ENCODE results near the gene CEP250. TPM values are rescaled to one million over a fixed set of nuclear protein-coding genes. Genes with fewer than 3 reads are reported as not detected.

CEP250 gene
- total RNA-seq, 1 donor from 2014 or later, result 17.0 TPM

- peaks cover 0 to 8% of the 10 kb centered on the region in 2 donors for H3K9me3 ChIP-seq
- H3K4me1 ChIP-seq, result no peaks in the 10 kb centered on the region
- TF ChIP-seq CTCF (IDR thresholded peaks at IDR 0.05), result no peak
- intact Hi-C loops (cut with DNase I), result no loop called here
- H3K27me3 ChIP-seq, result no peaks in the 10 kb centered on the region
- H3K36me3 ChIP-seq, result no peaks in the 10 kb centered on the region
- DNase-seq (ENCODE audit: low spot score in 2 of 2), result no peak
- no peak overlapping the region for H3K4me3 ChIP-seq
- H3K27ac ChIP-seq, result no peak overlapping the region
These were observed 113.2 kb downstream of the CEP250 start for GRCh38 chr20:35568645-35569044.

Other genes starting within 250 kb of the CEP250 start
- not detected for gene MMP24, start 228.9 kb upstream of the CEP250 start, total RNA-seq
- gene MMP24OS, start 177.5 kb upstream of the CEP250 start, total RNA-seq, result 43.1 TPM
- 98.0 TPM for gene EIF6, start 170.8 kb upstream of the CEP250 start, total RNA-seq
- gene FAM83C, start 163.2 kb upstream of the CEP250 start, total RNA-seq, result not detected
- 14.8 TPM for gene UQCC1, start 43.6 kb upstream of the CEP250 start, total RNA-seq
- 0.21 TPM for gene GDF5, start 17.4 kb upstream of the CEP250 start, total RNA-seq
- not detected for gene C20orf173, start 74.1 kb downstream of the CEP250 start, total RNA-seq
- gene ERGIC3, start 86.5 kb downstream of the CEP250 start, total RNA-seq, result 67.7 TPM
- 35.3 TPM for gene SPAG4, start 160.2 kb downstream of the CEP250 start, total RNA-seq
- 208 TPM for gene CPNE1, start 209.3 kb downstream of the CEP250 start, total RNA-seq
- 8.9 TPM for gene RBM12, start 209.3 kb downstream of the CEP250 start, total RNA-seq
- 62.2 TPM for gene NFS1, start 243.8 kb downstream of the CEP250 start, total RNA-seq
- gene ROMO1, start 243.8 kb downstream of the CEP250 start, total RNA-seq, result 85.5 TPM